ENCODE data around the gene STXBP6.

STXBP6 gene

GRCh38 chr14:24883576-24883975 is 166.4 kb downstream of the STXBP6 start:
- Histone ChIP-seq H3K27ac (no peak overlapping the region), H3K9me3 (no peaks in the 10 kb centered on the region), H3K36me3 (no peaks in the 10 kb centered on the region), H3K4me3 (ENCODE audit: low read depth in 1 of 2, low read length in 1 of 2) (no peak overlapping the region), H3K4me1 (ENCODE audit: control insufficient read depth in 1 of 2, insufficient read depth in 1 of 2, low read depth in 1 of 2, low read length in 1 of 2) (peaks cover 0 to 9% of the 10 kb centered on the region in 2 experiments), H3K27me3 (peaks cover 4% of the 10 kb centered on the region)
- TF ChIP-seq, protein P1, sequence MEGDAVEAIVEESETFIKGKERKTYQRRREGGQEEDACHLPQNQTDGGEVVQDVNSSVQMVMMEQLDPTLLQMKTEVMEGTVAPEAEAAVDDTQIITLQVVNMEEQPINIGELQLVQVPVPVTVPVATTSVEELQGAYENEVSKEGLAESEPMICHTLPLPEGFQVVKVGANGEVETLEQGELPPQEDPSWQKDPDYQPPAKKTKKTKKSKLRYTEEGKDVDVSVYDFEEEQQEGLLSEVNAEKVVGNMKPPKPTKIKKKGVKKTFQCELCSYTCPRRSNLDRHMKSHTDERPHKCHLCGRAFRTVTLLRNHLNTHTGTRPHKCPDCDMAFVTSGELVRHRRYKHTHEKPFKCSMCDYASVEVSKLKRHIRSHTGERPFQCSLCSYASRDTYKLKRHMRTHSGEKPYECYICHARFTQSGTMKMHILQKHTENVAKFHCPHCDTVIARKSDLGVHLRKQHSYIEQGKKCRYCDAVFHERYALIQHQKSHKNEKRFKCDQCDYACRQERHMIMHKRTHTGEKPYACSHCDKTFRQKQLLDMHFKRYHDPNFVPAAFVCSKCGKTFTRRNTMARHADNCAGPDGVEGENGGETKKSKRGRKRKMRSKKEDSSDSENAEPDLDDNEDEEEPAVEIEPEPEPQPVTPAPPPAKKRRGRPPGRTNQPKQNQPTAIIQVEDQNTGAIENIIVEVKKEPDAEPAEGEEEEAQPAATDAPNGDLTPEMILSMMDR (IDR thresholded peaks at IDR 0.05), result no peak

GRCh38 chr14:24881116-24881893 is 168.6 kb downstream of the STXBP6 start:
- Histone ChIP-seq H3K36me3 (no peaks in the 10 kb centered on the region), H3K4me1 (ENCODE audit: control insufficient read depth in 1 of 2, insufficient read depth in 1 of 2, low read depth in 1 of 2, low read length in 1 of 2) (peaks cover 2 to 7% of the 10 kb centered on the region in 2 experiments), H3K27me3 (no peaks in the 10 kb centered on the region), H3K9me3 (no peaks in the 10 kb centered on the region), H3K4me3 (ENCODE audit: low read depth in 1 of 2, low read length in 1 of 2) (no peak overlapping the region), H3K27ac (no peak overlapping the region)
- TF ChIP-seq, protein P1 (IDR thresholded peaks at IDR 0.05), result no peak

DNA sequence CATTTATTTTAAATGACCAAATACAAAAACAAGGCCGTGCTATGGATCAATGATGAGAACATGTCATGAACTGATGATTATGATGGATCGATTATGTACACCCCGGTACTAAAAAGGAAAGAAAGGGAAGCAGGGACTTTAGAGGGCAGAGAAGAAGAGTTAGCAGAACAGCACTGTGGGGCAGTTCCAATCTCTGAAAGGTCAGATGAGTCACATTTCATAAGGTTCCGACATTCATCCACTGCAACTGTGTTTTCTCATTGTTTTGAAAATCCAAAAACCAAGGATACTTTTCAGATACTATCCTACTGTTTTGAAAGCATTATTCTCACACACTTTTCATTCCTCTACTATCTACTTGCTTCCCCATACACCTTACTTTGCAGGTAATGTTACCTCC is 169.3 kb downstream of the STXBP6 start:
- TF ChIP-seq, protein P1 (IDR thresholded peaks at IDR 0.05), result no peak
- Histone ChIP-seq H3K4me1 (ENCODE audit: control insufficient read depth in 1 of 2, insufficient read depth in 1 of 2, low read depth in 1 of 2, low read length in 1 of 2) (peaks cover 5 to 13% of the 10 kb centered on the region in 2 experiments), H3K9me3 (no peaks in the 10 kb centered on the region)

DNA sequence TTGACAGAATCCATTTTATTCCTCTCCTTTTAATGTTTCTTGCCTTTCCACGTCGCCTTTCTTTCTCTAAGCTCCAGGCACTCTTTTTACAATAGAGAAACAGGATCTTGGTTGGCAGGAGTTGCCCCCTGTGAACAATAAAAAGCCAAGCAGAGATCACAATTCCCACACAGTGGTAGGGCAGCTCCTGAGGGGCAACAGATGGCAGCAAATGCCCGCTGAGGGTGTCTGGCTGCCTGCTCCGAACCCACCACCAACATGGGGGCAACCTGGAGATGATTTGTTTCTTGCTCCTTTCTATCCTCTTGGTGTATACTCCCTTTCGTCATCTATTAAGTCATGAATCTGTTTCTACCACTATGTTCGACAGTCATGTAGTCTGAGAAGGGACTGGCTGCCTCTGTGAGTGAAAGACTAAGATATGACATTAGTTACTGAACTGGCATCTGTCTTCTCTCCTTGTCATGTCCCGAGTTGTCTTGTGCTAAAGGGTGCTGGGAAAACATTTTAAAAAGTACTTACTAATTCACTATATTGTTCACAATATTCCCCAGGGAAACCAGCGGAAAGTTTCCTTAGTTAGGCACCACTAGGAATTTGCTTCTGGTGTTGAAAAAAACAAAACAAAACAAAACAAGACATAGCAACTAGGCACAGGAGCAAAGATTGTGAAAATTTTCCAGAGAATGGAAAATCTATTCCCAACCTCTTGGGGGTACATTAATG is 170.1 kb downstream of the STXBP6 start:
- H3K9me3 ChIP-seq, result no peaks in the 10 kb centered on the region
- H3K4me1 ChIP-seq (ENCODE audit: control insufficient read depth in 1 of 2, insufficient read depth in 1 of 2, low read depth in 1 of 2, low read length in 1 of 2), result peaks cover 5 to 14% of the 10 kb centered on the region in 2 experiments
- H3K36me3 ChIP-seq, result no peaks in the 10 kb centered on the region
- H3K27ac ChIP-seq, result no peak overlapping the region
- no peak overlapping the region for H3K4me3 ChIP-seq (ENCODE audit: low read depth in 1 of 2, low read length in 1 of 2)
- no peaks in the 10 kb centered on the region for H3K27me3 ChIP-seq
- TF ChIP-seq, protein P1 (IDR thresholded peaks at IDR 0.05), result no peak

More for the DNA sequence above, 169.3 kb downstream of the STXBP6 start:
- Histone ChIP-seq H3K36me3 (no peaks in the 10 kb centered on the region), H3K27ac (no peak overlapping the region), H3K27me3 (no peaks in the 10 kb centered on the region), H3K4me3 (ENCODE audit: low read depth in 1 of 2, low read length in 1 of 2) (no peak overlapping the region)

DNA sequence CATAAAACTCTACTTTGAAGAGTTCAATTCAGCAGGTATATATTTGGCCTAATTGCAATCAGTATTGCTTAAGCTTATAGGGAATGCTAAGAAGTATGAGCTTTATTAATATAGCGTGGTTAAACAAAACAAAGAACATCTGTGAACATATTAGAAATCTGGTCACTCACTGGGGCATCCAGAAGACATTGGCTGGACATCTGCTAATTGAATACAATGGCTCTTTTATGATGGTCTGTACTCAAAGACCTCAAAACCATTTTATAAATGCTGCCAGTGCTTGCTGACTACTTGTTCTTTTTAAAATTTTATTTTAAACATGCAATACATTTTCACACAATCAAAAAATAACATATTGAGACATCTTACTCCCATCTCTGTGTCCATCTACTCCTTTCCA is 173.0 kb downstream of the STXBP6 start:
- Histone ChIP-seq H3K27me3 (no peaks in the 10 kb centered on the region), H3K4me3 (ENCODE audit: low read depth in 1 of 2, low read length in 1 of 2) (no peak overlapping the region), H3K9me3 (no peaks in the 10 kb centered on the region), H3K4me1 (ENCODE audit: control insufficient read depth in 1 of 2, insufficient read depth in 1 of 2, low read depth in 1 of 2, low read length in 1 of 2) (peaks cover 5 to 14% of the 10 kb centered on the region in 2 experiments), H3K36me3 (no peaks in the 10 kb centered on the region), H3K27ac (no peak overlapping the region)
- TF ChIP-seq, protein P1 (IDR thresholded peaks at IDR 0.05), result no peak

Data from neutrophil (primary cell).